GM19099 (cell line): ENCODE measurements around the gene KLRF2.

Experiments
- POLR2A ChIP-seq: IDR thresholded peaks from 3 replicates; pipeline ENCODE4 v1.6.1; 2011; ENCODE audit warnings: low read depth; ENCODE audit not compliant: insufficient read length; ENCODE audit errors: extremely low read depth

Gene KLRF2

GRCh38 chr12:9872742-9873141 lies 8.5 kb upstream of the KLRF2 start:
- TF ChIP-seq POLR2A = no peak

GRCh38 chr12:9880532-9881078 lies 684 bp upstream of the KLRF2 start:
- no peak for TF ChIP-seq POLR2A

GRCh38 chr12:9881988-9882387 lies 699 bp downstream of the KLRF2 start:
- TF ChIP-seq POLR2A = no peak

- TF ChIP-seq POLR2A = no peak
Measured at GRCh38 chr12:9883175-9883574, 1.9 kb downstream of the KLRF2 start.

GRCh38 chr12:9888665-9889273 lies 7.5 kb downstream of the KLRF2 start:
- TF ChIP-seq POLR2A = no peak

- TF ChIP-seq POLR2A = no peak
Measured at GRCh38 chr12:9895215-9895971, 14.1 kb downstream of the KLRF2 start.

GRCh38 chr12:9897535-9897934 lies 16.2 kb downstream of the KLRF2 start:
- no peak for TF ChIP-seq POLR2A

GRCh38 chr12:9899209-9899608 lies 17.9 kb downstream of the KLRF2 start:
- TF ChIP-seq POLR2A = no peak

- no peak for TF ChIP-seq POLR2A
Measured at GRCh38 chr12:9900930-9901329, 19.6 kb downstream of the KLRF2 start.

GRCh38 chr12:9902539-9903228 lies 21.4 kb downstream of the KLRF2 start:
- TF ChIP-seq POLR2A = no peak

- TF ChIP-seq POLR2A = no peak
Measured at GRCh38 chr12:9906873-9907272, 25.6 kb downstream of the KLRF2 start.

GRCh38 chr12:9907769-9908168 lies 26.5 kb downstream of the KLRF2 start:
- TF ChIP-seq POLR2A = no peak

GRCh38 chr12:9908350-9908749 lies 27.1 kb downstream of the KLRF2 start:
- no peak for TF ChIP-seq POLR2A

GRCh38 chr12:9909724-9910123 lies 28.4 kb downstream of the KLRF2 start:
- no peak for TF ChIP-seq POLR2A

GRCh38 chr12:9910716-9911421 lies 29.6 kb downstream of the KLRF2 start:
- no peak for TF ChIP-seq POLR2A
